COLO829 (cell line): ENCODE measurements around the gene SMLR1.
"Not testable (repeated sequence)": the region's sequence is repeated elsewhere in the genome, so short reads cannot be mapped to it uniquely, and the experiment has no call there.

Experiments used
- DNase-seq: peaks from one replicate; pipeline ENCODE4 v3.0.0; 2012; ENCODE audit warnings: low spot score

SMLR1 gene

DNA sequence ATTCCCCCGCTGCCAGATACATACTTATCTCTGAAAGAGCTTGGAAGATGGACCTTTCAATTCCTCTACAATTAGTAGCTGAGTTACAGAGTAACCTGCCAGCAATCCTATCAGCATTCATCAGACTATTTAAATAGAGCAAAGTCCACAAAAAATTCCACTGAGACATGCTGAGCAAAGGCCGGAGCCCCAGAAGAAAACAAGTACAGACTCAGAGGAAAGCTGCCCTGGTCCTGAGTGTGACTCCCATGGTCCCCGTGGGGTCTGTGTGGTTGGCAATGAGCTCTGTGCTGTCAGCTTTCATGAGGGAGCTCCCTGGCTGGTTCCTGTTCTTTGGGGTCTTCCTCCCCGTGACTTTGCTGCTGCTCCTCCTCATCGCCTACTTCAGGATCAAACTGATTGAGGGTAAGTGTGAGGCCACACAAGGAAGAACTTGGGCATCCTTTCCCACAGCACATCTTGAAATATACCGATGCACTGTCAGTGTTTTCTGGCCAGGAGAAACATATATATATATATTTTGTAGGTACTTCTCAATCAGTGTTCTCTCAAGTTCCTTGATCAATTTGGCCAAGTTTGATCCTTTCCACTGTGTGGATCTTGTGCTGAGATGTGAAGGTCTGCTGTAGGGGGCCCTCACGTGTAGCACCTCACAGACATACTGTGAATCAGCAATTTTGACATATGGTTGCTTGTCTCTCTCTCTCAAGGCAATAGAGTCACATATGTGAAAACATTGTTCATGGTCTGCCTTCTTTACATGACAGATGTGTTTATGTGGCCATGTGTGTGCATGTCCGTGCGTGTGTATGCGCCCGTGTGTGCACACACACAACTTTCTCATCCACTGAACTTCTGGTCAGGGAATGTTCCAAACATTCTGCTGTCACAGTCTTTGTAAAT is at the start of gene SMLR1:
Gene SMLR1, plus strand, starts transcription at position 160 of the 903 bp plus-strand sequence. Its CDS starts 8 bp downstream, at position 168.
- no peak for DNase-seq

DNA sequence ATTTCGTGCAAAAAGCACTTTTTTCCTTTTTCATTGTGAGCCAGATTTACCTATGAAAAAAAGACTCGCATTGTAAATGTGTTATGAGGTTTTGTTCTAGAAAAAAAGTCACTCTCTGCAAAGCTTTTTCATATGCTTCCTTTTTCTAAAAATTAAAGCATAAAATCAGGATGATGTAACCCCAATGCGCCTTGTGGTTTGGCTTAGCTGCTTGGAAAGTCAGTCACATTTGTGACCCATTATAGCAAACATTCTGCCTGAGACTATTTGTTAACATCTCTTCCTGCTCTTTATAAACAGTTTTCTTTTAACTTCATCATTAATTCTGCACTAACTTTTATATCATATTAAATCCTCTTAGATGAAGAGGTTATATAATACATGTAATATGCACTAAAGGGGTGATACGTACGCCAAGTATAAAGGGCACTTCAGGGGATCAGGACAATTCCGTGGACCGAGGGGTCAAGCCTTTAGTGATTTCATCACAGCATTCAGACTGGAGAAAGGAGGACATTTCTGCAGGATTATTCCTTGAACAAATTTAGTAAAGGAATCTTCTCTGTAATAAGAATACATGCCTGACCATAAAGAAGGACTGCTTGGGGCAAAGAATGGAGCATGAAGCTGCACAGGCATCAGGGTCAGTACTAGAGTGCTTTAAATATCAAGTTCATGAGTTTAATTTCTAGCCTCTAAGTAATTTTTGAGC is 48.1 kb upstream of the SMLR1 start:
- DNase-seq, result no peak

DNA sequence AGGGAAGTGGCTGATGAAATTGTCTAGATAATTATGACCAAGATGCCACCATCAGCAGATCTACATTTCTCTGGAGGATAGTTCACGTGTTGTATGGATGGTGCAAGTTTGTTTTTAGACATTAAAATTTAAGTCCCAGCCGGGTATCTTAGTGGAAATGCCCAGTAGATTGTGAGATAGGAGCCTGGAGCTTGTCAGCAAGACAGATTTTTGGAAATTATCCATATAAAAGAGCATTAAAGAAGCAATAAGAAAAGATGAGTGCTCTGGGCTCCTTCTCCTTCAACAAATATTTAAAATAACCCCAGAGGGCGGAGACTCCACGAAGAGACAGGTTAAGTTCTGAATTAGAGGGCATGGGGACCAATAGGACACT is 47.6 kb upstream of the SMLR1 start:
- DNase-seq, result no peak

DNA sequence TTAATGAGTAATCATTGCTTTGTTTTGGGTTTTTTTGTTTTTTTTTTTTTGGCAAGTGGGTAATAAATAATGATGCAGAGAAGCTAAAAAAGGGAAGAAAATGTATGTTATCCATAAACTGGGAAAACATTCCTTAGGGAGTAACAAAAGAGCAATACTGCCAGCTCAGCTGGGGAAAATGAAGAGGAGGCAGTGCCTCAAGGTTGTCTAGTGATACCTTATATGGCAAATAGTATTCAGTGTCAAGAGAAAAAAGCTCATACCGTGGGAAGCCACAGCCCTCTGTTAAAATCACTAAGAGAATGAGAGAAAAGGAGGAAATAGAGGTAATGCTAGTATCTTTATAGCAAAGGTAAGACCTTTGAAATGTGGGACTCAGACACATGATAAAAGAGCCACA is 47.1 kb upstream of the SMLR1 start:
- no peak for DNase-seq

DNA sequence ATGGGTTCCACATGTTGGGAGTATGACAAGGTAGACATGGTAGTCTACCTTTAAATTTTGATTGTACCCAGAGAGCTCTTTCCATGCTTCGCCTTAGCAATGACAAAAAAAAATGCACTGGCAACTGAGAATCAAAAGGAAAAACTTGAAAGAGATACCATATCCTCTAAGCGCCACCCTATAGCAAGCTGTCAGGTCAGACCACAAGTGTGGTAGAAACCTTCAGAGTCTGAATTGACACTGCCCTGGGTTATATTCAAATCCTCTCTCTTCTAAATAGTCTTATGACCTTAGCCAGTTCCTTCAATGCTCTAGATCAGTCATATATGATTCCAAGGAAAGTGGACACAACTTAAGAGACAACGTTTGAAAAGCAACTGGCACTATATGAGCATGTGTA is 45.6 kb upstream of the SMLR1 start:
- DNase-seq, result no peak

DNA sequence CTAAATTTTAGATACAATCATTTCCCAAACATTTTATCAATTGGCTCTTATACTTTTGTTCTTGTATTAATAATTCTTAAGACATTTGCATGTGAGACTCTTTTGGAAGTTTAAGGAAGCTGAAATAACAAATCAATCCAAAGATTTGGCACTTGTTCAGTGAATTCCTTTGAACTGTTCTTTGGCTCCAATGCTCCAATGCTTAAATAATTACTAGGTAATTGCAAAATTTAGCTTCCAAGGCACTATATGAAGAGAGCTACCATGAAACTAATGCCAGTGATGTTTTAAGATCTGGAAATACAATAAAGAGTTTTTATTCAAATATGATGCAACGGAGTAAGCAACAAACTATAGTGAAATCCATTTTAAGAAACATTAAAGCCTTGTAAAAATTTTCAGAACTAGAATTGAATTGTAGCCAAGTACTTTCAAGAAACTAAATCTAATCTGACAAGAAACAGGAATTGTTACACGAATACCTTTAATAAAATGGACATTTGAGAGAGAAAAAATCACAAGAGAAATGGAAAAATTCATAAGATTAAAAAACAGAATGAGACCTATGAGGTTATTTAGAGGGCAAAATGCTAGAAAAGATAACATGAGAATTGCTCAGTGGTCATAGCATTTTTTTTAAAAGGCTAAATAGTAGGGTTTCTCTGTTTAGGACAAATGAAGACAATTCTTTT is 43.6 kb upstream of the SMLR1 start:
- no peak for DNase-seq

DNA sequence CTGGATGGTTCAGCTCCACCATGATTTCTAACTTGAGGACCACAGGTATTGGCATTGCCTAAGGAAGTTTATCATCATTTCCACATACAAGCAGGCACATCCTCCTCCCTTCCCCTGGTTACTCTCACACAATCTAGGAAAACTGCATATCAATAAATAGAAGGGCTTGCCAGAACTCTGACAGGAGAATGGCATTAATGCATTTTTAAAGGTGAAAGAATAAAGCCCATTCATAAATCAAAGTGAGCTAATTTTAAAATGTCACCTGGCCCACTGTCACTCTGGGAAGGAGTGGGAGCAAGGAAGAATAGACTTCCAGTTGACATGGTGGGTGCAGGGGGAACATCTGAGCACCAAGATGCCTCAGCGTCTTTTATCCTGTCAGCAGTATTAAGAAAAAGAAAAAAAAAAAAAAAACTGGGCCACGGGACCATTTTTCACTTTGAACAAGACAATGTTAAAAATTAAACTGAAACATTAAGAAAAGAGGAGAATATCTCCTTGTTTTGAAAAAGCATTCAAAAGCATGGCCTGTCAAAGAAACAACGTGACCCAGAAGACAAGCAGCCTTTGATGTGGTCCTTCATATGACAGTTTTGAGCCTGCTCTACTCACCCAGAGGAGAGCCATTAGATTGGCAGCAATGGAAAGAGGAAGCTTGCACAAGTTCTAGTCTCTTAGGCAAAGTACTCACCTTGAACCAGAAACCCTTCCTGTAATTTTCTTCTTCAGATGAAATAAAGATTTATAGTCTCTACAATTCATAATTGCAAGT is 39.3 kb upstream of the SMLR1 start:
- no peak for DNase-seq

DNA sequence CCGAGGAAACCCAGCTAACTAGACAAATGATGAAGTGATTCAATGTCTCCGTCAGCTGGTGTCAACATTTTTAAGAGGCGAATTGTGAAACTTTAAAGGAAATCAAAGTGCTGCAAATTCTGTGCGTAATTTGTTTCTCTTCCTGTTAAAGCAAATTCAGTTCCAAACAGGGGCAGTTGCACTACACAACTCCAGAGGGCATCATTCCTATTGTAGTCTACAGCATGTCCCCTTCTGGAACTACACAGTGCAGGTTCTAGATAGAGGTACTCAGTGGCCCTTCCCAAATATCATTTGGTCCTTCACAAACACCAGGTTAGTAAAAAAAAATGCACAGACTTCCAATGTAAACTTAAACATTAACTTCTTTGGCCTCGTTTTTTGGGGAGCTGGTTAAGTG is 38.3 kb upstream of the SMLR1 start:
- no peak for DNase-seq

DNA sequence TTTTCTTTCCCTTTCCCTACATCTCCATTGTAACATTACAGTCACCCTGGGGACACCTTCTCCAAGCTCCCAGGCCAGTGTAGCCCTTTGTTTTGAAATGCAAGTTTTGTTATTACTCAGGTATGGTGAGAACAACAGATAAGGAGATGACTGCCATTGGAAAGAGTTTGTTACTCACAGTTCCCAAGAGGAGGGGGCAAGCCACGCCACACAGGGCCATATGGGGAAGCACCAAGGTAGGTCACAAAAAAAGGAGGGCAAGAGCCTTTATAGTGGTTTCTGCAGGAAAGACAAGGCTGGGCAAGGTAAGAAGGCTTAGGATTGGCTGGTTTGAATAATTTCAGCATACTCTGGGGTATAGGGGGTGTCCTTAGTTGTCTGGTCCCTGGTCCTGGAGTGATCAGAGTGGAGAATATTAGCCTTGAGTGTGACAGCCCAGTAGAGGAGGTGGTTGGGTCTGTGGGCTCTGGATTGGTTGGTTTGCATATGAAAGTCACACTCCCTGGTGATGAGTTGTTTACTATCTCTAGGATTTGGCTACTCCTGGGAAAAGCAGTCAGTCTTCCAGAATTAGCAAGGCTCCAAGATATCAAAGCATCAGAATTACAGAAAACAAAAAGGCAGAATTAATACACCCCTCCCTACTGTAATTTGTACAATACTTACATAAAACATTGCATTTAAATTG is 33.1 kb upstream of the SMLR1 start:
- DNase-seq, result no peak

DNA sequence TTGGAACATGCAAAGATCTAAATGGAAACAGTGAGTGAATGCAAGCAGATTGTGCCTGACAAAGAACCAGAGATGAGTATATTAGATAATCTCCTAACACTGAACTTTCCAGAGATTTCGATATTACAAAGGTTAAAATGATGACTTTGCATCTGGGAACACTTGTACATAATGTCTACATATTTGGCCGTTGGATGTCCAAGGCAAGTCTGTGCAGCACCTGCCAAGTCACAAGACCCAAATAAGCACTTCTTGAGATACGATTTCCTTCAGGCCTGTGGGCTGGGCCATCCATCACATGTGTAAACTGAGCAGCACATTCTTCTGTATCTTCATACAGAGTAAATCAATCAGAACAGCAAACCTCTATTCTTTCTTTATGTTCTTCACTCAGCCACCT is 32.5 kb upstream of the SMLR1 start:
- DNase-seq, result no peak

DNA sequence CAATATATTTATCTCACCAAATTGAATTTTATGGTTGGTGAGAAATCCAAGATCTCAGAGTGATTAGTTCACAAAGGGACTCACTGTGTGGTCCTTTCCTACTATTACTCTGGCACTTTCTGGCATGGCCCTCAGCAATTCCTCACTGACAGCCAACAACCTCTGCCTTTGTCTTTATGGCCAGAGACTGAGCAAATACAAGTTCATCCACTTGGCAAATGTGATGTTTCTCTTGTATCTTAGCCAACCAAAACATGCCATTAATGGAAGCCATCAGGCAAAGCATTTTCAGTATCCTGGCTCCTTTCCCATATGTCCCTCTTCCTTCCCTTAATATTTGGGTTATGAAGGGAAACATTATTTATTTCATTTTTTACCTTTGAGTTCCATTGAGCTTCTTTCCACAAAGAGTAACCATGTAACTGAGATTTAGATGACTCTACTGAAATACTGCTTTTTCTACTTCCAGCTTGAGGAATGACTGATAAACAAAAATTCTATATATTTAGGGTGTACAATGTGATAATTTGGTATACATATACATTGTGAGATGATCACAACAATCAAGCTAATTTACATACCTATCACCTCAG is 30.8 kb upstream of the SMLR1 start:
- peak; percentile 75 for DNase-seq

DNA sequence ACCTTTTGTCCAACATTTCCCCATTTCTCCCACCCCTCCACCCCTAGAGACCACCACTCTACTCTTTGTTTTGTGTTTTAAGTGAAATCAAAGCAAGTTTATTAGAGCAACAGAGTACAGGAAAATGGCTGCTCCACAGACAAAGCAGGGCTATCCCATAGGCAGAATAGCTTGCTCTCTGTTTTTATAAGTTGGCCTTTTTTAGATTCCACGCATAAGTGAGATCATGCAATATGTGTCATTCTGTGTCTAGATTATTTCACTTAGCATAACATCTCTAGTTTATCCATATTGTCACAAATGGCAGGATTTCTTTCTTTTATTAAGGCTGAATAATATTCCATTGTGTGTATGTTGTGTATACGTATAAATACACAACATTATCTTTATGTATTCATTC is 30.1 kb upstream of the SMLR1 start:
- DNase-seq, result no peak

DNA sequence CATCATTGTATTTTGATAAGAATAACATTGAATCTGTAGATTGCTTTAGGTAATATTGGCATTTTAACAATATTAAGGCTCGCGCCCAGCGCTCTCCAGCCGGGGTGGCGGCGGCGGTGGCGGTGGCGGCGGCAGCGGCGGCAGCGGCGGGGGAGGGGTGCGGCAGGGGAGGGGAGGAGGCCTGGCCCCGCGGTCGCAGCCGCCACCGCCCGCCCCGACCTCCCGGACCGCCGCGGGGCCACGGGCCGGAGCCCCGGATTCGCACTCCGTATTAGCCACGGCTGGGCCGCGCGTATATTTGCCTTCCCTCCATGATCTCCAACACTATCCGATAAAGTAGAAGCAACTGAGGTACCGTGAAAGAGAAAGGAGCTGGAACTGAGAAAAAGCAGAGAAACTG is 25.8 kb upstream of the SMLR1 start:
- not testable (repeated sequence) for DNase-seq

DNA sequence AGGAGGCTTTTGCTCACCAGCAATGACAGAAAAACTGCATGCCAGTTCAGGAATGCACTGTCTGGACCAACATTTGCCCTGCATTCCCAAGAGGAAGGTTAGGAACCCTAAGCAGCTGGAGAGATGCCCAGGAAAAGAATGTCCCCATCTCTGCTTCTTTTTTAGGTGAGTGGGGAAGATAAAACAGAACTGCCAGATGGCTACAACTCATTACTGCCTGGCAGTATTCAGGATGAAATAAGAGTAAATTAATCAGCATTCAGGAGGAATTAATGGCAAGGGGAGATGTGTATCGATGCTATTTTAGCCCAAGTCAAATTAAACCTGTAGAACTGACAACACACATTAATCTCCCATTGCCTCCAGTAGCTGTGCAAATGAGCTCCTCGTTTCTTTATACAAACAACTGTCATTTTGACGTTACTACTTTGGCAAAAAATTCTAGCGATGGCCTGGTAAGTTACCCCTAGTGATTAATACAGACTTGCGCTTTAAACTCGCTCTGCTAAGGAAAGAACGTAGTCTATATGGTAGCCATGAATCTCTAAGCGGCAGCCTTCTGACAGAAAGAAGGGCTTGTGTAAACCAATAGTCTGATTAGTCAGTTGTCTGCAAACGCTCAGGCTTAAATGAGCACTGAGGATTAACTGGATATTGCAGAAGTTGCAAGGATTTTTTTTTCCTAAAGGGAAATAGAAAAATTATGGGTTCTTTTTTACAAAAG is 16.7 kb upstream of the SMLR1 start:
- no peak for DNase-seq

DNA sequence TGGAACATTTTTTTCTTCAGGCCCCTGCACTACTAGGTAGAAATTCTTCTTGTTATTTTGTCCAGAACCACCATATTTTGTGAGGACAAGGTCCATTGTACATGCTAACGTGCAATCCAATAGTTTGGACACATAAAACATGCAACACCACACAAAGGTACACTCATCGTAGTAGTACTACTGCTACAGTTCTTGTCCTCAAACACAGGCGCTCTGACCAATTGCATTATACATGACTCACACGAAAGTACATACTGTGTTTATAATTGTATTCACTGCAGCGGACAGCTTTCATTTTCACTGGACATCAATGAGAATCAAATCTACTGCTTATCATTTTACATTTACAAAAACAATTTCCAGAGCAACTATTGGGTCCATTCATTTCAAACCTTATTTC is 15.3 kb upstream of the SMLR1 start:
- no peak for DNase-seq

DNA sequence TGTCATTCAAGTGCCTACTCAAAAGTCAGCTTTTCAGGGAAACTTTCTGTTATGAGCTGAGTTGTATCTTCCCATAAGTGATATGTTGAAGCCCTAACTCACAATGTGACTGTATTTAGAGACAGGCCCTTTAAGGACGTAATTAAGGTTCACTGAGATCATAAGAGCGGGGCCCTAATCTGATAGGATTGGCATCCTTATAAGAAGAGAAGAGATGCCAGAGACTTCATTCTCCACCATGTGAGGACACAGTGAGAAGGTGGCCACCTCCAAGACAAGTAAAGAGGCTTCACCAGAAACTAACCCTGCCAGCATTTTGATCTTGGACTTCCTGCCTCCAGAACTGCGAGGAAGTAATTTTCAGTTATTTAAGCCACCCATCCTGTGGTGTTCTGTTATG is 12.7 kb upstream of the SMLR1 start:
- DNase-seq, result no peak

DNA sequence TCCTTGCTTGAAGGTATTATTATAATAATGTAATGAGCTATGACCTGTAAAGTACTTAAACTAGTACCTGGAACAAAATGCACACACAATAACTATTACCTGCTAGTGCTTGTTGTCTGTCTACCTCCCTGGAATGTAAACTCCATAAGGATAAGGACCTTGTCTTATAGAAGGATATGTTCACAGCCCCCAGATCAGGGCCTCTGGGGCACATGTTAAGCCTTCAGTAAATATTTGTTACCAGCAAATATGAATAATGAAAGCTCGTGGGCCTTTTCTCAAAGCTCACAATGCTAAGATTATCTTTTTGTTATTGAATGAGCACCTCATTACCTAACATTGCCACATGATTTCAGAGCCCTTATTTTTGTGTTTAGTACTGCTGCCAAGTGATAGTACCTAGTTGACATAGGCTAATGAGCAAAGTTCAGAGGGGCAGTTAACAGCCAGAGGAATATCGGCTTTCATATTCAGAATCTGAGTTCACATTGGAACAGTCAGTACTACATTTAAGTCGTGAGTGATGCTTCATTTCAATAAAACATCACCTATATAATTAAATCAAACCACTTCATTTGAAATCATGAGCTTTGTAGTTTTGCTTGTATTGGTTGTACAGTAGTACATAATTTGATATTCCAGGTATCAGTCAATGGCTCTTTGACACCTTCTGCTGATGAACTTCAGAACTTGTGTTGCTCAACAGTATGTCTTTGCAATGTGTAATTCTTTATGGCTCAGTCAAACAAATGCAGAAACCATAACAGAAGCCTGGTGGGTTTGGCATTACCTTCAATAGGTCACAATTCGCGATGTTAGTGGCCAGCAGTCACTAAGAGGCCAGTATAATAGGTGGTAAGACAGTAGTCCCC is 11.8 kb upstream of the SMLR1 start:
- DNase-seq, result no peak

DNA sequence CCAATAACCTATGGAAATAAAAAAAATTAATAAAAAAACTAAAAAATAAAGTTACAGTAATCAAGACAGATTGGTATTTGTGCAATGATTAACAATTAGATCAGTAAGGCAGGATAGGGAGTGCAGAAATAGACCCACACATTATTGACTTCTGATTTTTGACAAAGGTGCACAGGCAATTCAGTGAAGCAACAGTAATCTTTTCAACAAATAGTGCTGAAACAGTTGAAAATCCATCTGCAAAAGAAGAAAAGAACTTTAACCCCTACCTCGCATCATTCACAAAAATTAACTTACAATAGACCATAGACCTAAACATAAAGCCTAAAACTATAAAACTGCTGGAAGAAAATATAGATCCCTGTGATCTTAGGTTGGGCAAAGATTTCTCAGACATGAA is 4.5 kb upstream of the SMLR1 start:
- DNase-seq, result no peak

DNA sequence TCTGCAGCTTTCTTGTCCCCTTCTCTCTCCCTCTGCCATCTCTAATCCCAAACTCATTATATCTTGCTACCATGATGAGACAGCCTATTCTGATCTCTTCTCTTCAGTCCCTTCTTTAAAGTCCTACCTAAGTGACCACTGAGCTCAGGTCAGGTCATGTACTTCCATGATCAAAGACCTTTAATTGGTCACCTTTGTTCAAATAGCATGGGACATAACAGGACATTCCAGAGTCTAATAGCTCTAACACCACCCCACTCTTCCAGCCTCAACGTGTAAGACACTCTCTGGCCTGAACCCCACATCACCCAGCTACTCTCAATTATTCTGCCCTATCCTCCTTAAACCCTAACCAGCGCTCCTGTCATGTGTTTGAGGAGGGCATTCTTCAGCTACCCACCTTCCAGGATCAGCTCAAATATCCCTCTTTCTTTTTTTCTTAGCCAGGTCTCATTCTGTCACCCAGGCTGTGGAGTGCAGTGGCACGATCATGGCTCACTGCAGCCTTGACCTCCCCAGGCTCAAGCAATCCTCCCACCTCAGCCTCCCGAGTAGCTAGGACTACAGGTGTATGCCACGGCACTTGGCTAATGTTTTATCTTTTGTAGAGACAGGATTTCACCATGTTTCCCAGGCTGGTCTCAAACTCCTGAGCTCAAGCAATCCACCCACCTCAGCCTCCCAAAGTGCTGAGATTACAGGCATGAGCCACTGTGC is 2.1 kb upstream of the SMLR1 start:
- DNase-seq, result no peak
